ENCODE measurements around the gene FAM20A. TPM values are rescaled to one million over a fixed set of nuclear protein-coding genes. Genes with fewer than 3 reads are reported as not detected.

The FAM20A gene
- total and polyA plus RNA-seq, 9 of the 15 experiments (the other 6 are each of a cell fraction or from before 2014, with no cell fraction given), result 0.07 TPM; not detected in 8

GRCh38 chr17:68511254-68511670 lies 89.9 kb downstream of the FAM20A start:
- Histone ChIP-seq H2AFZ (ENCODE audit: low read depth, low read length) (peak overlapping the region; percentile 100), H3K9me3 (replicated peaks; ENCODE audit: control insufficient read depth, insufficient read depth, low read depth, low read length) (no peaks in the 10 kb centered on the region), H3K79me2 (ENCODE audit: control insufficient read depth, insufficient read depth, low read length) (peaks cover 33% of the 10 kb centered on the region), H3K9ac (ENCODE audit: insufficient read depth in 1 of 2, low read depth in 2 of 2, low read length in 2 of 2) (peak overlapping the region in 1 of 2 experiments; percentile 92; a peak in 2 of 4 replicates), H3K36me3 (ENCODE audit: control insufficient read depth, insufficient read depth, low read length) (peaks cover 16% of the 10 kb centered on the region), H3K9me1 (ENCODE audit: control insufficient read depth, insufficient read depth, low read length) (no peaks in the 10 kb centered on the region), H3K4me2 (ENCODE audit: insufficient read depth, low read length) (peak overlapping the region; percentile 99), H4K20me1 (replicated peaks; ENCODE audit: control insufficient read depth, insufficient read depth, low read length) (no peaks in the 10 kb centered on the region), H3K4me1 (replicated peaks in 1 of 2; ENCODE audit: control insufficient read depth in 2 of 2, insufficient read depth in 2 of 2, low read length in 2 of 2) (peaks cover 0 to 7% of the 10 kb centered on the region in 2 experiments; a peak in 4 of 5 replicates), H3K4me3 (peak overlapping the region; percentile 81), H3K27me3 (ENCODE audit: control insufficient read depth in 2 of 2, insufficient read depth in 2 of 2, low read length in 2 of 2) (no peaks in the 10 kb centered on the region), H3K27ac (ENCODE audit: extremely low read depth, low read depth, low read length) (peak overlapping the region; percentile 94; the same call in 2 of the 3 replicates)
- DNase-seq (ENCODE audit: extremely low read depth in 1 of 4, low spot score in 3 of 4) (no peak), FAIRE-seq (no peak), ATAC-seq (no peak)
- WGBS (ENCODE audit: insufficient coverage, low coverage, missing lambda C conversion rate), result 15% methylated on average over 10 of the region's 10 CpGs
- no TSS peak for BruUV-seq (replicated peaks)
- in situ Hi-C loops (cut with MboI) (no loop called here), intact Hi-C loops (cut with micrococcal nuclease) (no loop called here)
- ChIA-PET POLR2A (interaction anchor here (0.6 to 1.2 kb wide), 4 partner anchors 8 to 24 kb away, joined by 3 read pairs; no protein-coding TSS in a partner anchor), CTCF (ENCODE audit: low intra/inter-chr PET ratio) (interaction anchor here (0.6 kb wide), 1 partner anchor 52 kb away, joined by 3 read pairs; no protein-coding TSS in a partner anchor)
- no peak for TF ChIP-seq CEBPG (CRISPR knock-in tag; IDR thresholded peaks at IDR 0.05)
- no peak for TF ChIP-seq CEBPG (tag; conservative IDR thresholded peaks at IDR 0.05 in 1 of 2, IDR thresholded peaks at IDR 0.05 in 1 of 2)
- no peak for TF ChIP-seq ARHGAP35 (IDR thresholded peaks at IDR 0.05; ENCODE audit: partially characterized antibody)
- peak; percentile 34; the same call in 1 of the 2 replicates for TF ChIP-seq ZNF740 (CRISPR knock-in tag; IDR thresholded peaks at IDR 0.05)
- TF ChIP-seq ZNF740 (tag; IDR thresholded peaks at IDR 0.05), result peak in 1 of 2 experiments; percentile 55; a peak in 1 of 4 replicates
- peak; percentile 33; the same call in 1 of the 2 replicates for TF ChIP-seq ETV1 (tag; conservative IDR thresholded peaks at IDR 0.05; ENCODE audit: low read depth)
- no peak for TF ChIP-seq RBM25 (IDR thresholded peaks at IDR 0.05; ENCODE audit: low read depth, low read length, severe bottlenecking)
- no peak for TF ChIP-seq MEF2D (tag; conservative IDR thresholded peaks at IDR 0.05; ENCODE audit: low read depth)
- TF ChIP-seq ASH1L (IDR thresholded peaks at IDR 0.05; ENCODE audit: borderline replicate concordance, low read depth, partially characterized antibody), result no peak
- TF ChIP-seq PTBP1 (IDR thresholded peaks at IDR 0.05; ENCODE audit: low read depth, low read length), result no peak
- no peak for TF ChIP-seq MED1 (CRISPR knock-in tag; IDR thresholded peaks at IDR 0.05; ENCODE audit: borderline replicate concordance)
- TF ChIP-seq ZBTB11 (CRISPR knock-in tag; IDR thresholded peaks at IDR 0.05), result peak in 2 of 3 experiments; percentile 16 to 42; a peak in 2 of 6 replicates
- no peak for TF ChIP-seq DLX4 (CRISPR knock-in tag; IDR thresholded peaks at IDR 0.05)
- no peak for TF ChIP-seq ZNF197 (CRISPR knock-in tag; IDR thresholded peaks at IDR 0.05; ENCODE audit: low read depth)
- no peak for TF ChIP-seq ZNF830 (CRISPR knock-in tag; IDR thresholded peaks at IDR 0.05)
- no peak for TF ChIP-seq TSC22D4 (tag; IDR thresholded peaks at IDR 0.05)

Measured in K562 (cell line).